Left forelimb (tissue), 1 donor: Measurements from ENCODE around the gene MORF4L1.
"Not testable (repeated sequence)": the region's sequence is repeated elsewhere in the genome, so short reads cannot be mapped to it uniquely, and the experiment has no call there.

ENCODE experiments used
- DNase-seq: peaks from one replicate; pipeline ENCODE4 v3.0.0-alpha.2; 2018; ENCODE audit warnings: low spot score

Gene MORF4L1

GRCh38 chr15:78872155-78872971 lies at the start of gene MORF4L1:
Gene MORF4L1 (plus strand): TSS chr15:78872890. CDS start chr15:78873018, 128 bp downstream.
- DNase-seq: peak; percentile 100

GRCh38 chr15:78828920-78829319 lies 43.8 kb upstream of the MORF4L1 start:
- DNase-seq: no peak

GRCh38 chr15:78830514-78831228 lies 42.0 kb upstream of the MORF4L1 start:
- DNase-seq: no peak

- DNase-seq: no peak
Measured at GRCh38 chr15:78831229-78832207, 41.2 kb upstream of the MORF4L1 start.

- no peak for DNase-seq
Measured at GRCh38 chr15:78836333-78836732, 36.4 kb upstream of the MORF4L1 start.

- no peak for DNase-seq
Measured at GRCh38 chr15:78837131-78837530, 35.6 kb upstream of the MORF4L1 start.

GRCh38 chr15:78837543-78837942 lies 35.1 kb upstream of the MORF4L1 start:
- no peak for DNase-seq

- DNase-seq: no peak
Measured at GRCh38 chr15:78838489-78838888, 34.2 kb upstream of the MORF4L1 start.

GRCh38 chr15:78839151-78839550 lies 33.5 kb upstream of the MORF4L1 start:
- DNase-seq: not testable (repeated sequence)

- DNase-seq: no peak
Measured at GRCh38 chr15:78840661-78841375, 31.9 kb upstream of the MORF4L1 start.

- no peak for DNase-seq
Measured at GRCh38 chr15:78841376-78841706, 31.3 kb upstream of the MORF4L1 start.

- no peak for DNase-seq
Measured at GRCh38 chr15:78841891-78842290, 30.8 kb upstream of the MORF4L1 start.

GRCh38 chr15:78842519-78842918 lies 30.2 kb upstream of the MORF4L1 start:
- no peak for DNase-seq

- DNase-seq: not testable (repeated sequence)
Measured at GRCh38 chr15:78846906-78847305, 25.8 kb upstream of the MORF4L1 start.

- DNase-seq: not testable (repeated sequence)
Measured at GRCh38 chr15:78847387-78847906, 25.2 kb upstream of the MORF4L1 start.

- no peak for DNase-seq
Measured at GRCh38 chr15:78850352-78850751, 22.3 kb upstream of the MORF4L1 start.

- DNase-seq: no peak
Measured at GRCh38 chr15:78850941-78851755, 21.5 kb upstream of the MORF4L1 start.

GRCh38 chr15:78853500-78853899 lies 19.2 kb upstream of the MORF4L1 start:
- DNase-seq: no peak

GRCh38 chr15:78854833-78855372 lies 17.8 kb upstream of the MORF4L1 start:
- DNase-seq: no peak

GRCh38 chr15:78855746-78856145 lies 16.9 kb upstream of the MORF4L1 start:
- no peak for DNase-seq
